ENCODE measurements around the gene CUL9.
A peak's percentile ranks its signal among the peaks of the same experiment; 100 is the strongest.

Gene CUL9

GRCh38 chr6:43173591-43174262 lies 8.3 kb upstream of the CUL9 start:
- DNase-seq, result no peak

GRCh38 chr6:43174263-43175112 lies 7.5 kb upstream of the CUL9 start:
- DNase-seq, result peak; percentile 99

- no peak for DNase-seq
Observed at GRCh38 chr6:43175676-43176422, 6.1 kb upstream of the CUL9 start.

- DNase-seq, result no peak
Observed at GRCh38 chr6:43176423-43176786, 5.6 kb upstream of the CUL9 start.

- no peak for DNase-seq
Observed at GRCh38 chr6:43178150-43178549, 3.8 kb upstream of the CUL9 start.

GRCh38 chr6:43178951-43179830 lies 2.8 kb upstream of the CUL9 start:
- no peak for DNase-seq

GRCh38 chr6:43180058-43180457 lies 1.9 kb upstream of the CUL9 start:
- DNase-seq, result no peak

GRCh38 chr6:43180985-43181384 lies 1.0 kb upstream of the CUL9 start:
- no peak for DNase-seq

- no peak for DNase-seq
Observed at GRCh38 chr6:43181621-43181941, 415 bp upstream of the CUL9 start.

- no peak for DNase-seq
Observed at GRCh38 chr6:43183441-43183840, 1.4 kb downstream of the CUL9 start.

GRCh38 chr6:43184268-43184985 lies 2.4 kb downstream of the CUL9 start:
- no peak for DNase-seq

GRCh38 chr6:43185391-43185985 lies 3.5 kb downstream of the CUL9 start:
- no peak for DNase-seq

- no peak for DNase-seq
Observed at GRCh38 chr6:43186019-43186418, 4.0 kb downstream of the CUL9 start.

GRCh38 chr6:43186706-43187105 lies 4.7 kb downstream of the CUL9 start:
- DNase-seq, result no peak

GRCh38 chr6:43187821-43188220 lies 5.8 kb downstream of the CUL9 start:
- DNase-seq, result no peak

- DNase-seq, result no peak
Observed at GRCh38 chr6:43188426-43188825, 6.4 kb downstream of the CUL9 start.

GRCh38 chr6:43189776-43190304 lies 7.8 kb downstream of the CUL9 start:
- no peak for DNase-seq

- no peak for DNase-seq
Observed at GRCh38 chr6:43192911-43193310, 10.9 kb downstream of the CUL9 start.

- DNase-seq, result no peak
Observed at GRCh38 chr6:43193929-43194328, 11.9 kb downstream of the CUL9 start.

GRCh38 chr6:43196337-43196736 lies 14.3 kb downstream of the CUL9 start:
- DNase-seq, result no peak

GRCh38 chr6:43199912-43200311 lies 17.9 kb downstream of the CUL9 start:
- no peak for DNase-seq

- no peak for DNase-seq
Observed at GRCh38 chr6:43200541-43200940, 18.5 kb downstream of the CUL9 start.

Data from NCI-H2029 (cell line).